ENCODE measurements around the gene TMEM184B.

TMEM184B gene

DNA sequence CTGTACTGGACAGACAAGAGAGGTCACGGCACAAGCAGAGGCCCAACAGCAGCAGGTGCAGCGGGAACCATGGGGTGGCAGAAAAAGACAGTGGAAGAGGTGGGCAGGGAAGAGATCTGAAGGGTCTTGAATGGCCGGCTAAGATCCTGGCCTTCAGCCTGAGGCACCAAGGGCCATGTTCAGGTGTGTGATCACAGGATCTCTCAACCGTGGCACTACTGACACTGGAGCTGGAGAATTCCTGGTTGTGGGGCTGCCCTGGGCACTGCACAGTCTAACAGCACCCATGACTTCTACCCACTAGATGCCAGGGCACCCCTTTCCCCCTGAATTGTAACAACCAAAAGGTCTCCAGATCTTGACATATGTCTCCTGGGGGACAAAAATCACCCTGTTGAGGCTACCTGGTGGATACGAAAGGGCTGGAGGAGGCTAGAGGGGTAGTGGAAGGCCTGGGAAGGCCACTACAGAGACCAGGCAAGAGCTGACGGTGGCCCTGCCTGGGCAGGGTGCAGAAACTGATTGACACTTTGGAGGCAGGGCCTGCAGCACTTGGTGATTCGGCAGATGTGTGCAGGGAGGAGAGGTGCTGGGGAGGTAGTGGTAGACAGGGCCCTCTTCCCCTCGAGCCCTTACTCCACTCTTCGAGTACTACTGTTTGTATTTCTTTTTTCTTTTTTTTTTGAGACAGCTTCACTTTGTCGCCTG is 36.1 kb upstream of the TMEM184B start:
- DNase-seq (ENCODE audit: low read depth in 2 of 2), result no peak

- no peak for DNase-seq (ENCODE audit: low read depth in 2 of 2)
Measured at GRCh38 chr22:38305471-38306448, 33.0 kb upstream of the TMEM184B start.

GRCh38 chr22:38304526-38304925 is 31.7 kb upstream of the TMEM184B start:
- DNase-seq (ENCODE audit: low read depth in 2 of 2), result no peak

- no peak for DNase-seq (ENCODE audit: low read depth in 2 of 2)
Measured at GRCh38 chr22:38303974-38304373, 31.2 kb upstream of the TMEM184B start.

GRCh38 chr22:38302906-38303305 is 30.1 kb upstream of the TMEM184B start:
- no peak for DNase-seq (ENCODE audit: low read depth in 2 of 2)

- DNase-seq (ENCODE audit: low read depth in 2 of 2), result no peak
Measured at GRCh38 chr22:38300946-38301345, 28.1 kb upstream of the TMEM184B start.

- no peak for DNase-seq (ENCODE audit: low read depth in 2 of 2)
Measured at GRCh38 chr22:38300197-38300945, 27.6 kb upstream of the TMEM184B start.

- DNase-seq (ENCODE audit: low read depth in 2 of 2), result no peak
Measured at GRCh38 chr22:38299770-38300102, 26.9 kb upstream of the TMEM184B start.

DNA sequence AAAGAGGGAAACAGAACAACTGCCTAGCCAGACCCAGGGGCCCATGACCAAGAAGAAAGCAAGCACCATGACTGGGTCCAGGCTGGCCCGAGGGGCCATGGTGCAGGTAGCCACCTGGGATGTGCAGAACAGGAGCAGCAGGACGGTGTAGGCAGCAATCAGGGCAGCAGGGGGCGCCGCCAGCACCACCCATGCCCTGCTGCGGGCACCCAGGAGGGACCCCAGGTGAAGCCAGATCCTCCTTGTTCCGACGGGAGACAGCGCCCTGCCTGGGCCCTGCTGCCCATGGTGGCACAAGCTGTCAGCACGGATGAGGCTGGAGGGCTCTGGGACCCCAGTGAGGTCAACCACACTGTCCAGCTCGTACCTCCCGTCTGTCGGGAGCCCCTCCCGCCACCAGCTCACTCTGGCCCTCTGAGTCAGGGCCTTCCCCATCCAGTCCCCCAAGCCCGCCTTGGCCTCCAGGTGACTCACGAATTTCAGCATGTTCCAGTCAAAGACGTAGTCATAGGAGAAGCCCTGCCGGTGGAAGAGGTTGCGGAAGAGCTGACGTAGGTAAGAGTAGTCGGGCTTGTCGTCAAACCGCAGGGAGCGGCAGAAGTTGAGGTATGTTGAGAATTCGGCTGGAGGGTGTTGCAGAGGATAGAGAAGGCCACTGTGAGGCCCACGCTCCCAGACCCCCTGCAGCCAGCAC is 25.6 kb upstream of the TMEM184B start:
- no peak for DNase-seq (ENCODE audit: low read depth in 2 of 2)

DNA sequence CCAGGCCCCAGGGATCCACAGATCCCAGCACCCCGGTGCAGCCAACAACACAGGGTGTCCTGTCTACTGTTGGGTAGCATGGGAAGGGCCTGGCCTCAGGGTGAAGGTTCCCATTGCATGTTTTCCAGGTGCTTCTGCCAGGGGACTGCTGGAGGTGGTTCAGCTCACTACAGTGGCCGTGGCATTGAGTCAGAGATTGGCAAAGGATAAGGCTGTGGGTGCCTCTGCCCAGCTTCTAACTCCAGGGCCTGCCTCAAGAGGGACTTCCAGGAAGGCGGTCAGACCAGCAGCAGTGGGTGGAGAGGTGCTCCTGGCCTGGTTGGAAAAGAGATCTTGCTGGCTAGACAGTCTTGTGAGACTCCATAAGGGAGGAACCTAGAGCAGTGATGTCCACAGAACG is 23.6 kb upstream of the TMEM184B start:
- no peak for DNase-seq (ENCODE audit: low read depth in 2 of 2)

- DNase-seq (ENCODE audit: low read depth in 2 of 2), result no peak
Measured at GRCh38 chr22:38295863-38296262, 23.1 kb upstream of the TMEM184B start.

DNA sequence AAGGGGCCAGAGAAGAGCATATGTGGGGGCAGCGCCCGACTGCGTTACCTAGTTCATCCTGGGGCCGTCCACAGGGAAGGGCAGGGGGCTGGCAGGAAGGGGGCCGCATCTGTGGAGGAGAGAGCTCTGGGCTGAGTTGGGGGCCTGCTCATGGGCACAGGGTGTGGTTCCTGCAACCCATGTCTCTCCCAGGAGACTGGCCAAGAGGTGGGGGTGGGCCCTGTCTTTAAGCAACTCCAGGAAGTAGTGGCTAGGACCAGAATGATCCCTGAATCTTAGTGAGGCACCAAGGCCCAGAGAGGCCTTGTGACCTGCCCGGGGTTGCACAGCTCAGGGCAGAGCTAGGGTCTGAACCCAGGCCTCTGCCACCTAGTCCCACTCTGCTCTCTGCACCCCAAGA is 22.5 kb upstream of the TMEM184B start:
- no peak for DNase-seq (ENCODE audit: low read depth in 2 of 2)

DNA sequence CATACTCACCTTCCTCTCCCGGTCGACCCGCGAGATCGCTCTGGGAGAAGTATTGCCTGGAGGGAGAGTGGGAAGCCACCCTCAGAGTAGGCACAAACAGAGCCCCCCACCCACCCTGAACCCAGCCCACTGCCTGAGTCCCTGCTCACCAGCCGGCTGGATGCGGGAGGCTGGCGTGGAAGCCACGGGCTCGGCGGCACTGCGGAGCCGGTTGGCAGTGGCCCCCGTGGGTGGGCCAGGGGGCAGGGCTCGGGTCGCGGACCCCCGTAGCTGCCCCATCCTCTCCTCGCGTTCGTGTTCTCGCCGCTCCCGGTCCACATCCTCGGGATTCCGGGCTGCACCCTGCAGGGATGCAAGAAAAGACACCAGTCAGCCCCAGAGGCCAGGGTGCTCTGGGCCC is 21.4 kb upstream of the TMEM184B start:
- no peak for DNase-seq (ENCODE audit: low read depth in 2 of 2)

DNA sequence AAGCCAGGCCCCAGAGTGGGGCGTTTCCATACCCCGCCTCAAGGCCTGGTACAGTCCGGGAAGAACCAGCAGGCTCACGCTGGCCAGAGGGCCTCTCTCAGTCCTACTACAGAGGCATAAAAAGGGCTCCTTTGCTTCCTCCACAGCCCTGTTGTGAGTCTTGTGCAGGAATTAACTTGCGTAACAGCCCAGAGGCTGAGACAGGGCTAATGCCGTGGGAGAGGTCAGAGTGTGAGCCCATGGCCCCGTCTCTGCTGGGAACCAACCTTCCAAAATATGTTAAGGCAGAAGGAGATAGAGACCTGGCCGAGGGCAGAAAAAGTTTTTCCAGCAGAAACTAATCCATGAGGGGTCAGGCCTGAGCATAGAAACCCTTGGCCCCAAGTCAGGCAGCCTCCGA is 19.9 kb upstream of the TMEM184B start:
- DNase-seq (ENCODE audit: low read depth in 2 of 2), result no peak

- no peak for DNase-seq (ENCODE audit: low read depth in 2 of 2)
Measured at GRCh38 chr22:38291201-38291777, 18.5 kb upstream of the TMEM184B start.

- DNase-seq (ENCODE audit: low read depth in 2 of 2), result no peak
Measured at GRCh38 chr22:38290347-38290746, 17.5 kb upstream of the TMEM184B start.

DNA sequence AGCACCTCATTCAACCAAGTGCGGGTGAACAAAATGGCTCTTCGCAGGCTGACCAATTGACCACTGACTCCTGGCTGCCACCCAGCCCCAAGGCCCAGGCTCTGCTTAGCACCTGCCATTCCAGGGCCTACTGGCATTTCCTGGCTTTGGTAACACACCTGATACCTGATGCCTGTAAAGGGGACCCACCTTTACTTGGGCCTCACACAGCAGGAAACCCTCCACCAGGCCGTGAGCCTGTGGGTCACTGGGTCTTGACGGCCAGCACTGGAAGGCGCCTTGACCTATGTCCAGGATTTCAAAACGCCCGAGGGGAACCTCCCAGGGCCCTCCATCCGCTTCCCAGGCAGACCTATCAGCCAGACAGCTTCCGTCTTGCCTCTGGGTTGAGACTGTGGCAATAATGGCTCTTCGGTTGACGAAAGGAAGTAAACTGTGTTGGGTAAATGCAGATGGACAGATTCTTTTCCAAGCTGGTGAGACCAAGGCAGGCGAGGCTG is 16.8 kb upstream of the TMEM184B start:
- no peak for DNase-seq (ENCODE audit: low read depth in 2 of 2)

DNA sequence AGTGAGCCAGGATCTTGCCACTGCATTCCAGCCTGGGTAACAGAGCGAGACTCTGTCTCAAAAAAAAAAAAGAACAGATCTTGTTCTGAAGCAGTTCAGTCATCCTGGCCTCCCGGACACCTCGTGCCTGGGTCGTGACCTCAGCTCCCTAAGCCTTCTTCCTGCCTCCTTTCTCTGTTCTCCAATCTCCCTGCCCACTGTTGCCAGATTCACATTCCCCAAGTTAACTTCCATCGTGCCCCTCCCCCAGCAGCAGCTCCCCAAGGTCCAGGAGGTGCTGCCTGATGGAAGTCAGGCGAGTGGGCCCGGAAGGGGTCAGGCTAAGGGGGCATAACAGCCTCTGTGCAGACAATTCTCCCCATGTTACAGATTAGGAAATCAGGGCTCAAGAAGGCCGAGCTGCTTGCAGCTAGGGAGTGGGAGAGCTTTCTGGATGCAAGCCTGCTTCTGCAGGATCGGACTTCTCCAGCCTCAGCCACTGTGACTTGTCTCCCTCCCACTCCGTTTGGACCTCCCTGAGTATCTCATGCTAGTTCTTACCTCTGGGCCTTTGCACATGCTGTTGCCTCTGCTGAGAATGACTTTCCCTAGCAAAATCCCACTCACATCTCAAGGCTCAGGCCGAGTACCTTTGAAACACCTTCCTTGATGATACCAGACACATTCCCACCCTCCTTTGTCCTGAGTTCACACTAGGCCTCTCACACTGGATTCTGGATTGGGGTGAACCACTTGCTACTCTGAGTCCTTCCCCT is 14.3 kb upstream of the TMEM184B start:
- no peak for DNase-seq (ENCODE audit: low read depth in 2 of 2)

DNA sequence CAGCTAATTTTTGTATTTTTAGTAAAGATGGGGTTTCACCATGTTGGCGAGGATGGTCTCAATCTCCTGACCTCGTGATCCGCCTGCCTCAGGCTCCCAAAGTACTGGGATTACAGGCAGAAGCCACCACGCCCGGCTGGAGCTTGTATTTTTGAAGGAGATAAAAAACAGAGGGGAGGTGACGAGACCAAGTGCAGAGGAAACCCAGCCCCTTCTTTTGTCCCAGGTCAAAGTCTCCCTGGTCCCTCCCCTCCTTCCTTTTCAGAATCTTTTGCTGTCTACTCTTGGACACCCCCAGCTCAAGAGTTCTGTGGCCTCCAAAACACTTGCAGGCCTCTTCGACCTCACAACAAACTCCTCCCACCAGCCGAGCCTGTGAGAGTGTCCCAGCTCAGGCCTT is 12.2 kb upstream of the TMEM184B start:
- no peak for DNase-seq (ENCODE audit: low read depth in 2 of 2)

DNA sequence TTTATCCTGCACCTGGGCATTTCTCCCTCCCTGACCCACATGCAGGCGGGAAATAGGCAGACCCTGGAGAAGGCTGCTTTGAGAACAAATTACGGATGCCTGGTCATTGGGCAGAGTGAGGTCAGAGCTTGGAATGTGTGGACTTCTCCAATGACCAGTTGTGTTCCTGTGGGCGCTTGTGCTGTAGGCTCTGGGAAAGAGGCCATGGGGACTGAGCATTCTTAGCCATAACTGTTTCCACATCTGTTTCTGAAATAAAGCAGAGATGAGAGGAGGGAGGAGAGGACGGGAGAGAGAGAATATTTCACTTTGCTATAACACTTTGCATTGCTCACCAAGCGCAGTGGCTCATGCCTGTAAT is 11.2 kb upstream of the TMEM184B start:
- DNase-seq (ENCODE audit: low read depth in 2 of 2), result no peak

DNA sequence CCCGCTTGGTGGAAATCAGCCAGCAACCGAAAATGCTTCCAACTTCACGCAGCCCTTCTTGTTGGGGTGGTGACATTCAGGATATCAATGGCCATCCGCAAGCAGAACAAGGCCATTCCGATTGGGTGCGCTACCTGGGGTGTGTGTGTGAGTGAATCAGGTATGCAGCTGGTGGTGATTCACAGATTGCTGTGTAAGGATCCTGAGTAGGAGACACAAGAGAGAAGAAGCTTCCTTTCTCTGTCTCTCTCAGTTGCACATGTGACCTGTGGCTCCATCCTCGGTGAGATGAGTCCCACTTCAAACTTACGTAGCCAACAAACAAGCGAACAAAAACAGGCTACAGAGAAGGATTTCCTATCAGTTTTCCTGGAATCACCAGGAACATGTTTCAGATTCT is 9.6 kb upstream of the TMEM184B start:
- DNase-seq (ENCODE audit: low read depth in 2 of 2), result no peak

Data from stimulated activated CD8-positive, alpha-beta memory T cell treated with anti-CD3 and anti-CD28 coated beads, Interleukin-15, amount 100 ng/mL, for 4 hours (primary cell).